K562 (cell line): ENCODE results near the gene LGALS7B. TPM values are rescaled to one million over a fixed set of nuclear protein-coding genes. Genes with fewer than 3 reads are reported as not detected.

Source experiments
- ATAC-seq: fragments of 200-7000 bp; cut with Tn5 transposase; 3 replicates; pipeline ENCODE4 v1.9.1; 2020; ENCODE audit warnings: moderate library complexity
- BruUV-seq: library from RNA; stranded (reverse); fragments of 400-500 nt; replicated peaks from 2 replicates; lab custom pipeline; 2021; lab: Mats Ljungman, UMichigan
- CTCF ChIA-PET: fragments of 300-600 bp; formaldehyde crosslinking; extraction: SDS; loops from one replicate; lab custom pipeline; 2021; ENCODE audit warnings: low intra/inter-chr PET ratio; lab: Yijun Ruan, JAX
- POLR2A ChIA-PET: fragments of 300-600, 350-650 bp; sonication (Branson Sonifier 250); formaldehyde crosslinking; extraction: SDS; loops from one replicate; lab custom pipeline; 2021; ENCODE audit warnings: antibody characterized with exemption, inconsistent platforms; lab: Yijun Ruan, JAX
- DNase-seq, 4 experiments: peaks; one replicate each; pipeline versions ENCODE4 v3.0.0 to v3.0.0-alpha.2; 2011 to 2018; ENCODE audit warnings: low spot score in 3 of 4, mixed read lengths in 3 of 4; ENCODE audit errors: extremely low read depth in 1 of 4
- FAIRE-seq: peaks from 2 replicates; lab custom pipeline; 2011; peaks lifted over from hg19 to GRCh38; lab: Jason Lieb, UNC
- H2AFZ ChIP-seq: 2 replicates; pipeline ENCODE4 v1.6.0; 2011; ENCODE audit warnings: low read depth, low read length, control low read depth, inconsistent platforms
- H3K27ac ChIP-seq: fragments of 200-600 bp; 3 replicates; pipeline ENCODE4 v1.8.0; 2011; ENCODE audit warnings: low read depth, mild to moderate bottlenecking, control low read depth, inconsistent platforms, low read length, moderate library complexity, mixed read lengths; ENCODE audit errors: extremely low read depth
- H3K27me3 ChIP-seq, 2 experiments: fragments of 300-600 bp in 1 of 2; 2 replicates in 1 of 2; 3 replicates in 1 of 2; pipeline versions ENCODE4 v1.6.0 to v1.8.0; 2011; ENCODE audit warnings: inconsistent platforms in 2 of 2, low read length in 2 of 2, mild to moderate bottlenecking in 1 of 2, mixed read lengths in 1 of 2, moderate library complexity in 1 of 2; ENCODE audit not compliant: control insufficient read depth in 2 of 2, insufficient read depth in 2 of 2
- H3K36me3 ChIP-seq: fragments of 300-600 bp; 3 replicates; pipeline ENCODE4 v1.8.0; 2011; ENCODE audit warnings: mild to moderate bottlenecking, low read length, inconsistent platforms; ENCODE audit not compliant: control insufficient read depth, insufficient read depth
- H3K4me1 ChIP-seq, 2 experiments: fragments of 200-600 bp in 1 of 2; replicated peaks in 1 of 2; 2 replicates in 1 of 2; 3 replicates in 1 of 2; pipeline versions ENCODE4 v1.5.1 to v1.8.0; 2011; ENCODE audit warnings: inconsistent platforms in 2 of 2, low read length in 2 of 2, mild to moderate bottlenecking in 1 of 2, mixed read lengths in 1 of 2, moderate library complexity in 1 of 2; ENCODE audit not compliant: control insufficient read depth in 2 of 2, insufficient read depth in 2 of 2
- H3K4me2 ChIP-seq: 2 replicates; pipeline ENCODE4 v1.6.1; 2011; ENCODE audit warnings: low read length, control low read depth, inconsistent platforms, mixed read lengths; ENCODE audit not compliant: insufficient read depth
- H3K4me3 ChIP-seq: fragments of 200-600 bp; sonication (generic), shearing (Covaris generic); 2 replicates; pipeline ENCODE4 v1.5.1; 2016; ENCODE audit warnings: control low read depth, inconsistent platforms
- H3K79me2 ChIP-seq: fragments of 200-600 bp; 3 replicates; pipeline ENCODE4 v1.8.0; 2011; ENCODE audit warnings: low read length, inconsistent platforms; ENCODE audit not compliant: control insufficient read depth, insufficient read depth
- H3K9ac ChIP-seq, 2 experiments: 2 replicates each; pipeline versions ENCODE4 v1.6.0 to v1.6.1; 2011; ENCODE audit warnings: low read depth in 2 of 2, low read length in 2 of 2, control low read depth in 1 of 2, inconsistent platforms in 1 of 2, mild to moderate bottlenecking in 1 of 2, mixed read lengths in 1 of 2; ENCODE audit not compliant: insufficient read depth in 1 of 2
- H3K9me1 ChIP-seq: one replicate; pipeline ENCODE4 v1.6.0; 2011; ENCODE audit warnings: inconsistent platforms, mild to moderate bottlenecking, low read length, moderate library complexity; ENCODE audit not compliant: control insufficient read depth, insufficient read depth
- H3K9me3 ChIP-seq: replicated peaks from 2 replicates; pipeline ENCODE4 v1.5.1; 2011; ENCODE audit warnings: low read depth, low read length, inconsistent platforms; ENCODE audit not compliant: control insufficient read depth, insufficient read depth
- H4K20me1 ChIP-seq: replicated peaks from 2 replicates; pipeline ENCODE4 v1.6.1; 2011; ENCODE audit warnings: low read length, inconsistent platforms, mixed read lengths; ENCODE audit not compliant: control insufficient read depth, insufficient read depth
- MEIS2 ChIP-seq: fragments of 450-650 bp; IDR thresholded peaks from 2 replicates; pipeline ENCODE4 v1.6.1; 2014; ENCODE audit warnings: mild to moderate bottlenecking; ENCODE audit not compliant: partially characterized antibody
- NR2C1 ChIP-seq, 2 experiments: fragments of 450-650 bp; IDR thresholded peaks; 2 replicates each; pipeline ENCODE4 v1.6.1; 2017; ENCODE audit warnings: mild to moderate bottlenecking in 2 of 2, antibody characterized with exemption in 1 of 2, inconsistent platforms in 1 of 2, missing compliant biosample characterization in 1 of 2, missing genetic modification characterization in 1 of 2
- PHF21A ChIP-seq: fragments of 450-650 bp; IDR thresholded peaks from 2 replicates; pipeline ENCODE4 v1.6.1; 2017; ENCODE audit warnings: low read depth, borderline replicate concordance
- RBM25 ChIP-seq: fragments of 200-400 bp; formaldehyde crosslinking; IDR thresholded peaks from 2 replicates; pipeline ENCODE4 v1.6.1; 2018; ENCODE audit warnings: low read length, low read depth, moderate library complexity; ENCODE audit not compliant: severe bottlenecking
- STAT5A ChIP-seq: IDR thresholded peaks from 2 replicates; pipeline ENCODE4 v1.6.1; 2012; ENCODE audit warnings: low read length, inconsistent platforms, borderline replicate concordance
- ZNF140 ChIP-seq: fragments of 250-450 bp; sonication (Bioruptor Pico); IDR thresholded peaks from 2 replicates; pipeline ENCODE4 v1.8.0; 2021; ENCODE audit warnings: moderate library complexity, mild to moderate bottlenecking, inconsistent platforms
- ZNF24 ChIP-seq: fragments of 450-650 bp; IDR thresholded peaks from 2 replicates; pipeline ENCODE4 v1.6.1; 2016
- ZNF282 ChIP-seq: sonication (generic); formaldehyde crosslinking; IDR thresholded peaks from 2 replicates; pipeline ENCODE4 v1.8.1; 2023; ENCODE audit warnings: missing genetic modification reagents
- WGBS: fragments of 100-300 bp; shearing (Covaris generic); methylation state at CpG from one replicate; pipeline ENCODE4 v1.1.6; 2016; ENCODE audit warnings: low coverage, mixed read lengths; ENCODE audit not compliant: insufficient coverage; ENCODE audit errors: missing lambda C conversion rate; 5-methylcytosine and 5-hydroxymethylcytosine counted together
- in situ Hi-C: fragments of 300-500 bp; cut with MboI; formaldehyde crosslinking; loops from 4 replicates; pipeline ENCODE4 v1.15.0; 2018; ENCODE audit warnings: inconsistent platforms, mixed read lengths
- intact Hi-C: fragments of 100-400 bp; cut with micrococcal nuclease; formaldehyde crosslinking; loops from 2 replicates; pipeline ENCODE4 v1.14.2; 2022
- polyA plus RNA-seq, 8 experiments: library from polyadenylated mRNA; depleted of rRNA in 4 of 8; stranded (reverse) in 5 of 8; unstranded in 3 of 8; fragments of >200 nt; fragmentation: Nextera tagmentation in 2 of 8; fragmentation: Illumina TruSeq in 1 of 8; extraction: Ambion mirVana in 2 of 8; extraction: Trizol in 1 of 8; gene quantifications; 2 replicates each; pipeline versions ENCODE4 v1.2.1 to v1.2.3, GENCODE V29; 2011 to 2014; ENCODE audit warnings: inconsistent platforms in 1 of 8, missing spikeins in 1 of 8
- total RNA-seq, 7 experiments: library from RNA; depleted of rRNA in 6 of 7; stranded (reverse); fragments of >200 nt in 6 of 7; fragmentation: Illumina TruSeq in 2 of 7; extraction: Trizol in 2 of 7; gene quantifications; 2 replicates each; pipeline versions ENCODE4 v1.2.1 to v1.2.3, GENCODE V29; 2011 to 2021; ENCODE audit warnings: low replicate concordance in 1 of 7
- TF ChIP-seq, protein P1 (sequence below): sonication (generic); formaldehyde crosslinking; IDR thresholded peaks from 2 replicates; pipeline ENCODE4 v1.8.1; 2023; ENCODE audit warnings: mild to moderate bottlenecking, missing genetic modification reagents

LGALS7B gene
- total and polyA plus RNA-seq, 9 of the 15 experiments (the other 6 are each of a cell fraction or from before 2014, with no cell fraction given): not detected

DNA sequence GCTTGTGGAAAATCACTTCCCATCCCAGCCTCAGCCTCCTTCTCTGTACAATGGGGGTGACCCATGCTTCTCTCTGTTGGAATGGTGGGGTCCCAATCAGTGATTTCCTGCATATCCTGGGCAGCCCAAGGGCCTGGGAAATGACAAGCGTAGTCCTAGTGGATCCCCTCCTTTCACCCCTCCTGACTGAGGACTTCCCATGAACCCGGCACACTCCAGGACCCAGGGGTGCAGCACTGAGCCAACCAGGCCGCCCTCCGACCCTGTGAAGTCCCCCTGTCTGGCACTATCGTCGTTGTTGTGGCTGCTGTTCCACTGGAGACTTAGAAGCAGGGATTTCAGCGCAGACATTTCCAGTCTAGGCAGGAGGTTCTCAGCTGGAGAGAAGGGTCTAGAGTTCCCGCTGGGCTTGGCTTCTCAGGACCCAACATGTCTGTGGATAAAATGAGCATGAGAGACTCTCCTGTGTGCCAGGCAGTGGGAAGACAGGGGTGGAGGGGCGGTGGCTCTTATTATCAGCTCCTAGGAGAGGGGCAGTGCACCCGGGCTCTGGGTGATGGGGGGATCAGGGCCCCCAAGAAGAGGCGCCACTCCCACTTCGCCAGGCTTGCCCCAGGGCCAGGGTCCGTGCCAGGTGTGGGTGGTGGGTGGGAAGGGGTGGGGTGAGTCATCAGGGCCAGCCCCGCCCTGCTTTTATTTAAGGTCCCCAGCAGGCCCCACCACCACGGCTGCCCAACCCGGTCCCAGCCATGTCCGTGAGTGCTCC, at the start of gene LGALS7B (continued):
- no peak for TF ChIP-seq ZNF140
- TF ChIP-seq ZNF282 (CRISPR knock-in tag): no peak
- no peak for TF ChIP-seq PHF21A

DNA sequence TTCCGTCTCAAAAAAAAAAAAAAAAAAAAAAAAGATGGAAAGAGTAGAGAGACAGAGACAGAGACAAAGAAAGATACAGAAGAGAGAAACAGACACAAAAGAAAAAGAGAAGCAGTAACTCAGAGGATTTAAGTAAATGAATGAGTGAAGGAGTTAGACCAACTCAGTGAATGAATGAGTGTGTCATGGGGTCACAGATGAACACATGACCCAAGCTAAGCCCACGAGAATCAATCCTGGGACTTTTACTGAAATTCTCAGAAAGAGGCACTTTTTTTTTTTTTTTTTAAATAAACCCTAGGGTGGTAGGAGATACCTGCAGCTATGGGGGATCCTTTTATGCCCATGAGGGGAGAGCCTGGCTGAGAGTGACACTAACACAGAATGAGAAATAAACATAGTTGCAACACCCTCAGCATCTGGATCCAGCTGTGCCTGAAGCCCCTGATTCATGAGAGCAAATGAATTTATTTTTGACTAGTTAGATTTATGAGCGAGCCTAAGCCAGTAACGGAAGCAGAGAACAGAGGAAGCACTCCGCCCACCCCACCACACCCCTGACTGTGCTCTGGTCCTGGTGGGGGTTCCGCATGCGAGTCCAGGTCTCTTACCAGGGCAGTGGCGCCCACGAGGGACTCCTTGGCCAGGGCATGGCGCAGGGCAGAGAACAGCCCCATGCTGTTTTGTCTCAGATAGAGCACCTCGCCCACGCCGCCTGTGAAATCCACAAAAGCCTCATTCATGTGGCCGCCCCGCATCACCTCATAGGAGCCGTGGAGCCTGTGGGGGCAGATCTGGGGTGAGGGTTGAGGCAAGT, 49.4 kb upstream of the LGALS7B start:
- Histone ChIP-seq H3K27ac (no peak overlapping the region), H3K9me1 (no peaks in the 10 kb centered on the region), H2AFZ (no peak overlapping the region), H3K4me2 (no peak overlapping the region), H3K27me3 (no peaks in the 10 kb centered on the region), H3K4me3 (no peak overlapping the region), H4K20me1 (no peaks in the 10 kb centered on the region), H3K9ac (peak overlapping the region in 1 of 2 experiments; percentile 80; a peak in 2 of 4 replicates), H3K79me2 (peaks cover 8% of the 10 kb centered on the region; the same call in 1 of the 3 replicates), H3K36me3 (no peaks in the 10 kb centered on the region), H3K9me3 (no peaks in the 10 kb centered on the region), H3K4me1 (peaks cover 25 to 58% of the 10 kb centered on the region in 2 experiments)
- TF ChIP-seq MEIS2: peak; percentile 78
- TF ChIP-seq ZNF24: peak; percentile 52; the same call in 1 of the 2 replicates
- TF ChIP-seq, protein P1, sequence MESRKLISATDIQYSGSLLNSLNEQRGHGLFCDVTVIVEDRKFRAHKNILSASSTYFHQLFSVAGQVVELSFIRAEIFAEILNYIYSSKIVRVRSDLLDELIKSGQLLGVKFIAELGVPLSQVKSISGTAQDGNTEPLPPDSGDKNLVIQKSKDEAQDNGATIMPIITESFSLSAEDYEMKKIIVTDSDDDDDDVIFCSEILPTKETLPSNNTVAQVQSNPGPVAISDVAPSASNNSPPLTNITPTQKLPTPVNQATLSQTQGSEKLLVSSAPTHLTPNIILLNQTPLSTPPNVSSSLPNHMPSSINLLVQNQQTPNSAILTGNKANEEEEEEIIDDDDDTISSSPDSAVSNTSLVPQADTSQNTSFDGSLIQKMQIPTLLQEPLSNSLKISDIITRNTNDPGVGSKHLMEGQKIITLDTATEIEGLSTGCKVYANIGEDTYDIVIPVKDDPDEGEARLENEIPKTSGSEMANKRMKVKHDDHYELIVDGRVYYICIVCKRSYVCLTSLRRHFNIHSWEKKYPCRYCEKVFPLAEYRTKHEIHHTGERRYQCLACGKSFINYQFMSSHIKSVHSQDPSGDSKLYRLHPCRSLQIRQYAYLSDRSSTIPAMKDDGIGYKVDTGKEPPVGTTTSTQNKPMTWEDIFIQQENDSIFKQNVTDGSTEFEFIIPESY (CRISPR knock-in tag): 0 out of 2 replicates have a peak, but pooled peaks have one; percentile 23
- TF ChIP-seq STAT5A: no peak
- TF ChIP-seq NR2C1 (IDR thresholded peaks at IDR 0.05): no peak
- no peak for TF ChIP-seq NR2C1 (tag; IDR thresholded peaks at IDR 0.05)
- peak; percentile 86 for TF ChIP-seq RBM25
- ATAC-seq: no peak
- FAIRE-seq: peak; percentile 26
- ChIA-PET POLR2A (interaction anchor here (0.6 to 0.7 kb wide), 2 partner anchors 11 to 27 kb away, joined by 3 read pairs; no protein-coding TSS in a partner anchor), CTCF (no interaction called here)
- in situ Hi-C loops (no loop called here), intact Hi-C loops (loop anchor here (5.0 to 10.0 kb wide), 3 partner anchors 93 to 195 kb away; partner anchors contain the start of genes ECH1, MRPS12 and SARS2)
- 59% methylated on average over 15 of the region's 16 CpGs for WGBS
- DNase-seq: peak in 1 of 4 experiments; percentile 36
- BruUV-seq: no TSS peak
